Ammon's horn (tissue), 1 donor: ENCODE results near the gene GRB10.

ENCODE experiments used
- DNase-seq: peaks from one replicate; pipeline ENCODE4 v3.0.0-alpha.2; 2016; ENCODE audit warnings: low spot score

The GRB10 gene

GRCh38 chr7:50718876-50719275 lies 63.8 kb downstream of the GRB10 start:
- DNase-seq, result no peak

DNA sequence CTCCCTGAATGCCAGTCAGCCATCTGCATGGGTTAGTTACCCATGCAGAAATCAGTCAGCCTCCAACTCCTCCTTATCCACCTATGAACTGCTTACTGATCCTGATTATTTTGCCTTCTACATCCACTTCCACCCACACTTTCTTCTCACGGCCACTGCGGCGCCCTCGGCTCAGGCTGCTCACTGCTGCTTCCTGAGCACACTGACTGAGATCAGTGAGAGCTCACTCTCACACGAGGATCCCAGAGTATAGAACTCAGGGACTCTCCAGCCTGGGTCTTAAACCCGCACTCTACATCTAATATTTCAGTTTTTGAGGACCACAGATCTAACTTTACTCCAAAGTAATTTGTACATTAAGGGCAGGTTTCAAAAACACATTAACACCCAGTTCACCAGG lies 64.4 kb downstream of the GRB10 start:
- DNase-seq, result no peak

DNA sequence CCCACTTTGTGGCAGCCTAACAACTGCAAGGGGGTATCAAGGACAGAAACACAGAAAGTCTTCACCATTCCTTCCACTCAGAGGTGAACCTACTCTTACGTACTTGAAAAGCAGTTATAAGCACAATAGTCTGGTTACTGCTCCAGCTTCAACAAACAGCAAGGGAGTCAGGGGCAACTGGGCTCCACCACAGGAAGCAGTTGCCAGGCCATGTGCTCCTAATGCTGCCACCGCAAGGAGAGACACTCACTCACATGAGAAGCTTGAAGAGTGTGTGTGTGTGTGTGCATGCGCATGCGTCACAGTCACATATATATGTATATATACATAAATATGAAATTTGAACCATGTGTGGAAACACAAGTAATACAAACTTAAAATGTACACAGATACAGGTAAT lies 65.5 kb downstream of the GRB10 start:
- DNase-seq, result no peak

DNA sequence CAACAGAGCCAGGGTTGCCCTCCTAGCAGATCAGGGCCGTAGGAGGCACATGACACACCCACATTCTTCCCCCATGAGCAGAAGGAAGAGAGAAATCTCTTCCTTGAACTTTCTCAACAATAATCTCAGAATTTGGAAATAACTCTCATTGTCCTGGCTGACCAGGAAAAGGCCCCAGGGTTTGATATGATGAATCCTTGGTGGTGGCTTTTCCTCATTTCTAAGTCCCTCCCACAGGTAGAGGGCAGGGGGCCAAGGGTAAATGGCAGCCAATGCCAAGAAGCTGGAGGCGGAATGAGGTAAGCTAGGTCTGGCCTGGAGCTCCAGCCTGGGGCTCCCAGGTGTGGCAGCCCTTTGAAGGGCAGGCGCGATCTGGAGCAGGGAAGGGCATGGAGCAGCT lies 67.8 kb downstream of the GRB10 start:
- DNase-seq, result no peak

GRCh38 chr7:50713123-50713965 lies 69.4 kb downstream of the GRB10 start:
- DNase-seq, result no peak

GRCh38 chr7:50712252-50713122 lies 70.2 kb downstream of the GRB10 start:
- DNase-seq, result no peak

DNA sequence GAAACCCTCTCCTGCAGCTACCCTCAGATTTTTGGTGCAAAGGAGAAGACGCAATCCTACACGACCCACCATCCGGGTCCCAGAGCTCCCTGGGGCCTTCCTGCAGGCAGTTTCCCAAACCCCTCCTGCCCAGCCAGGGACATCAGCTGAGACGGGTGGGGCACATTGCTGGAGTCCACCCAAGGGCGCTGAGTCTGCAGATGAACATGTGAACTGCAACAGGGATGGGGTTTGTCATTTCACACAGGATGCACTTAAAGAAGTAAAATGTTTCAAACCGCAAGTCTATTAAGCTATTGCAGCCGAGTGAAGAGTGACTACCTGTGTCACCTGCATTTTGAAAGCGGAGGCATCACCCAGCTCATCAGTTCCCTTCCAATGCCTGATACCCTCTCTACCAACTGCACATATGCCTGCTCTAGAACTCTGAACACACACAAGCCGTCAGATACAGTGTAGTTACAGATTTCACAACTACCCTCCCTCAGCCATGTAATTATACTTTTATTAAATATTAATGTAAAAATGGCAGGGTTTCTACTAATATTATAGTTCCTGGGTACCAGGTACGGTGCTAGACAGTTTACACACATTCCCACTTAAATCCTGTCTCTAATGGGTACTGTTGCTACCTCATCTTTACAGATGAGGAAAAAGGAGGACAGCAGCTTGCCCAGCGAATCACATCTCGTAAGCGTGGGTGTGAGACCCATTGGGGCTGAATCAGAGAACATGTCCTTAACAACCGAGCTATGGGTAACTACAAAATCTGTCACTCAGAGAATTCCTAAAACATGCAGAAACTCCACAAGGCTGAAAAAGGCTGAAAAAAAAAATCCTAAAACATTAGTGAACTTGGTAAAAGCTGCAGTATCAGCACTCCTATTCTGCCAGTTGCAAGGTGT lies 71.2 kb downstream of the GRB10 start:
- peak; percentile 54 for DNase-seq

DNA sequence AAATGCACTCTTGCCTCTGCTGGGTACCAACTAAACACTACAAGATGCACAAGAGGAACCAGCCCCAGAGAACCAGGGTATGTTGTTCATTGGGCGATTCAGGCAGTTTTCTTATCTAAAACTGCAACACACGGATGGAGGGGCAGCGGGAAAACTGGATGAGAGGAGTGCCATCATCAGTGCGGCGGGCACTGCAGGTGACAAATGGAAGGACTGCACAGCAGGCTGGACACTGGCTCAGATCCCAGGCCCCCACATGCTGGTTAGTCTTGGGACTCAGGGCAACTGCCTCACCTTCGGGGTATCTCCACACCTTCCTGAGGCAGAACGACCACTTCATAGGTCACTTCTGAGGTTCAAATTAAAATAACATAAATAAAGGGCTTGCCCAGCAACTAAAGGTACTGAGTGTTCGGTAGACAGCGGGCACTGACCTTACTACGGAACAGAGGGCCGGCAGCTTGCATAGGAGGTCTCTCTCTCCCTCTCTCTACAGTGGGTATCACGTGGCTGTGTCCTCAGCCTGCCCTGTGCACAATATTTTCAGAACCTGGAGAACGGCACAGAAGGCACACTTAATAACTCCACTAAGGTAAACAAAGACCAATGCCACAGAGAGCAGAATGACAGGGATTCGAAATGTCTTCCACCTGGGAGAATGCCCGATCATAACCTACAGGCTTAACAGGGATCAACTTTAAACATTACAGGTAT lies 72.1 kb downstream of the GRB10 start:
- no peak for DNase-seq

DNA sequence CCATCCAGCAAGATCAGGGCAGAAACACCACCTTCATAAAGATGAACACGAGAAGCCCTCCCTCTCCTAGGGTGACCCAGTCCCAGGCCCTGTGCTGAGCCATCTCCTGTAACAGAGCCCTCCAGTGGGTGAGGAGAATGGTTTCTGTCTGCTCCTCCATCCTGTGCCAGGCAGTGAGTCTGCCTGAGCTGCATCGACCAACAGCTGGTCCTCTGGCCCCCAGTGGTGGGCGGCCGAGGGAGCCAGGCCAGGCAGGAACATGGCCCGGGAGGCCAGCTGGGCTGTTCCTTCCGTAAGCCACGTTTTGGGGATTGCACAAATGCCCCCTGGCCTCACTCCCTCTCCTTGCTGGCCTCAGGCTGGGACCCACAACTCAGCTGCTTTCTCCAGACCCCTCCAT lies 73.5 kb downstream of the GRB10 start:
- DNase-seq, result no peak

GRCh38 chr7:50707236-50708006 lies 75.3 kb downstream of the GRB10 start:
- DNase-seq, result no peak

DNA sequence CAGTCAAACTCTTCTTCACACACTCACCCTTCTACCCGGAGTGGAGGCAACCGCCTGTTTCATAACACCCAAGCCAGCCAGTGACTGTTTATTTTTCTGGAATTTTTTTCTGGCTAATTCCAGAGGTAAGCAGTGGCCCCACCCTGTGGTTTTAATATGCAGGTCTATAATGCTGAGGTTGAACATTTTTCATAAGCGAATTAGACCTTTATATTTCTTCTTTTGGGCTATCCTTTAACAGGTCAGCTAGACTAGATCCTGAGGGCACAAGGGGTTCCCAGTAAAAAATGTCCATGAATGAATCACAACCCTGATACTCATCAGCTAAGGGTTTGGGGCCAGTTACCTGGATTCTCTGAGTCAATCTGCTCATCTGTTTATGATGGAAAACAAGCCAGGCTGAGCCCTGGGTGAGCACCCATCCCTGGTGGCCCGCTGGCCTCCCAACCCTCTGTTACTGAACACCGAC lies 76.2 kb downstream of the GRB10 start:
- no peak for DNase-seq

- DNase-seq, result no peak
These were observed 77.9 kb downstream of the GRB10 start for GRCh38 chr7:50704844-50705243.

DNA sequence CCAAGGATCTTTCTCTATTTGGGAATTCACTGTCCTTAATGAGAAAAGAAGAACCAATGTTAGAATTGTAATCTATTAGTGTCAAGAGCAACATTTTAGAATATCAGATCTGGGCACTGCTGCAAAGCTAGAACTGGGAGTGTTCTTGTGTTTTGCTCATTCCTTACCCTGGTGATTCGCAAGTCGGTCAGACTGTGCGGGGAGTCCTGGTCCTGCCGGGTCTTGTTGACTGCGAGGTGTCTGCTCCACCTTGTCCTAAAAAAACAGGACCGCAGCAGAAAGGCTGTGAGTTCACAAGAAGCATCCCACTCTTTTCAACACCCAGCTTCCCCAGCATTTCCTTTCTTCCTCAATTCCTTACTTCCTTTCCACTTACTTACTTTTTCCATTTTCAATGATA lies 79.0 kb downstream of the GRB10 start:
- no peak for DNase-seq

DNA sequence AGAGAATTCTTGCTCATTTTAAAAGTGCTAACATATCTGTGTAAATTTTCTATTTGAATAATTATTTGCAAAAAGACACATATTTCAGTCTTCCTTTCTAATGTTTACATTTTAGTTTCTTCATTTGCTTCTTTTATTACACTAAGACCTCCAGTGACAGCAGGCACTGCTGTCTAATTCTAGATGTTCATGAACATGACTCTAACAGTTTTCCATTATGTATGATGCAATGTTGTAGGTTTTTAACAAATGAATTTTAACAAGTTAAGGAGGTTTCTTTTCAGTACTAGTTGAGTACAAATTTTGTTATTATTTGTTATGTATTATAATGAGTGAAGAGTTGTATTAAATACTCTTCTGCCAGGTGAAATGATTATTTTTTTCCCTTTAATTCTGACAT lies 83.6 kb downstream of the GRB10 start:
- DNase-seq, result no peak

GRCh38 chr7:50697748-50698147 lies 84.9 kb downstream of the GRB10 start:
- DNase-seq, result no peak

GRCh38 chr7:50696810-50697582 lies 85.7 kb downstream of the GRB10 start:
- no peak for DNase-seq

- no peak for DNase-seq
These were observed 87.7 kb downstream of the GRB10 start for GRCh38 chr7:50695026-50695425.

DNA sequence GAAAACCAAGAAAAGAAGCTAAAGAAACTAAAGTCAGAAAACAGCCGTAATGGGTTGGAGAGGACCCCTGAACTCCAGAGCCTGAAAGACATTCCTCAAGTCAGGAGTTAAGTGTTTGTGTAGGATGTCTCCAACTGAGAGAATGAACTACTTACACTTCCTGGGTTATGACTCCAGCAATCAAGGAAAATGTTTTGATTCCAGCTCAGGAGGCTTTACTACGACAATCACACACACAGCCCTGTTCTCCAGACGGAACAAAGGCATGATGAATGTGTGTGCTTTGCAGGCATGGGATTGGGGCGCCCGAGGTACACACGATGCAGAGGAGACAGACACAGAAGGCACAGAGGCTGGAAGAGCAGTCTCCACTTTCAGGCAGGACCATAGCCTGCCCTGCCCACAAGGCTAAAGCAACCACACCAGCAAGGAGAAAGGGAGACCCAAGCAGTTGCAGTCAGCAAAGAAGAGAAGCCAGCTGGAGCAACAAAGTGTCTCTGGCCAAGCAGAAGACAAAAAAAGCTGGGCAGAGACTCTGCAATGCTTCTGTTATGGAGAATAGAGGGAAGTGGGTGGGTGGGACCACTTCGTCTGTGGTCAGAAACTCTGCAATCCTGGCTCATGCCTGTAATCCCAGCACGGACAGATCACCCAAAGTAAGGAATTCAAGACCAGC lies 89.1 kb downstream of the GRB10 start:
- DNase-seq, result no peak

- peak; percentile 65 for DNase-seq
These were observed 92.1 kb downstream of the GRB10 start for GRCh38 chr7:50690541-50691011.
